B cell (primary cell): ENCODE data around the gene SCN1B. TPM values are rescaled to one million over a fixed set of nuclear protein-coding genes. Genes with fewer than 3 reads are reported as not detected.

Experiments used
- ATAC-seq: fragments of 200-7000 bp; cut with Tn5 transposase; one replicate; pipeline ENCODE4 v1.10.0; 2021; ENCODE audit warnings: low read depth, mild to moderate bottlenecking, moderate number of reproducible peaks, moderate library complexity
- CTCF ChIA-PET: fragments of 350-600 bp; sonication (Branson Sonifier 250); formaldehyde crosslinking; loops from one replicate; lab custom pipeline; 2021; ENCODE audit warnings: antibody characterized with exemption, inconsistent platforms; lab: Charles Lee
- POLR2A ChIA-PET: fragments of 350-600 bp; sonication (Branson Sonifier 250); formaldehyde crosslinking; loops from one replicate; lab custom pipeline; 2021; ENCODE audit warnings: antibody characterized with exemption; lab: Charles Lee
- DNase-seq: peaks from one replicate; pipeline ENCODE4 v3.0.0; 2013
- H2AFZ ChIP-seq: 2 replicates; pipeline ENCODE4 v1.6.1; 2012; ENCODE audit warnings: mild to moderate bottlenecking, low read depth, low read length; ENCODE audit not compliant: insufficient read depth, poor library complexity, severe bottlenecking
- H3K27ac ChIP-seq, 2 donors: 1 replicate in 1 of 2; 2 replicates in 1 of 2; pipeline ENCODE4 v1.5.1; 2012 to 2013; ENCODE audit warnings: low read length in 2 of 2, mild to moderate bottlenecking in 2 of 2, moderate library complexity in 1 of 2
- H3K27me3 ChIP-seq, 4 experiments: fragments of 200-600 bp in 1 of 4; sonication (generic) in 1 of 4; replicated peaks in 1 of 4; 1 replicate in 2 of 4; 2 replicates in 2 of 4; pipeline versions ENCODE4 v1.6.1 to v1.7.0; 2013 to 2016; ENCODE audit warnings: low read length in 3 of 4, mild to moderate bottlenecking in 2 of 4, mixed read lengths in 1 of 4, moderate library complexity in 1 of 4; ENCODE audit not compliant: insufficient read depth in 4 of 4, control insufficient read depth in 3 of 4; ENCODE audit errors: control extremely low read depth in 1 of 4
- H3K36me3 ChIP-seq, 2 experiments: replicated peaks in 1 of 2; 1 replicate in 1 of 2; 2 replicates in 1 of 2; pipeline versions ENCODE4 v1.6.1 to v1.7.1; 2013; ENCODE audit warnings: low read length in 1 of 2; ENCODE audit not compliant: insufficient read depth in 2 of 2, control insufficient read depth in 1 of 2; ENCODE audit errors: control extremely low read depth in 1 of 2, extremely low read depth in 1 of 2
- H3K4me1 ChIP-seq, 2 donors: fragments of 200-600 bp in 1 of 2; sonication (generic) in 1 of 2; 1 replicate in 1 of 2; 2 replicates in 1 of 2; pipeline versions ENCODE4 v1.5.1 to v1.6.1; 2013 to 2017; ENCODE audit warnings: low read length in 2 of 2; ENCODE audit not compliant: control insufficient read depth in 2 of 2, insufficient read depth in 2 of 2
- H3K4me2 ChIP-seq: replicated peaks from 2 replicates; pipeline ENCODE3; 2012; ENCODE audit warnings: mild to moderate bottlenecking, low read depth, low read length; ENCODE audit not compliant: poor library complexity, severe bottlenecking
- H3K4me3 ChIP-seq, 5 experiments: fragments of 200-600 bp in 1 of 5; sonication (generic) in 1 of 5; 1 replicate in 3 of 5; 2 replicates in 2 of 5; pipeline versions ENCODE4 v1.5.1 to v1.7.0; 2011 to 2016; ENCODE audit warnings: low read length in 4 of 5, mild to moderate bottlenecking in 4 of 5, low read depth in 2 of 5, control low read depth in 1 of 5, moderate library complexity in 1 of 5; ENCODE audit not compliant: insufficient read depth in 1 of 5; ENCODE audit errors: control extremely low read depth in 1 of 5, extremely low read depth in 1 of 5
- H3K79me2 ChIP-seq: fragments of 200-600 bp; sonication (generic); one replicate; pipeline ENCODE4 v1.6.0; 2016; ENCODE audit warnings: low read length; ENCODE audit not compliant: control insufficient read depth, insufficient read depth
- H3K9ac ChIP-seq: fragments of 200-600 bp; sonication (generic); 2 replicates; pipeline ENCODE4 v1.6.1; 2017; ENCODE audit warnings: mild to moderate bottlenecking, low read length, moderate library complexity
- H3K9me3 ChIP-seq, 3 donors: one replicate each; pipeline versions ENCODE4 v1.6.1 to v1.7.1; 2013; ENCODE audit warnings: low read length in 2 of 3; ENCODE audit not compliant: control insufficient read depth in 2 of 3, insufficient read depth in 1 of 3; ENCODE audit errors: control extremely low read depth in 1 of 3
- H4K20me1 ChIP-seq: 2 replicates; pipeline ENCODE4 v1.6.0; 2012; ENCODE audit warnings: mild to moderate bottlenecking, low read length; ENCODE audit not compliant: insufficient read depth, control insufficient read depth, poor library complexity, severe bottlenecking
- H3K27ac Mint-ChIP-seq: one replicate; pipeline ENCODE4 v1.8.0; 2021; ENCODE audit warnings: mixed read lengths
- H3K27me3 Mint-ChIP-seq: one replicate; pipeline ENCODE4 v1.8.0; 2021; ENCODE audit warnings: mixed read lengths
- H3K4me1 Mint-ChIP-seq: one replicate; pipeline ENCODE4 v1.8.0; 2021; ENCODE audit warnings: mixed read lengths
- H3K4me3 Mint-ChIP-seq: one replicate; pipeline ENCODE4 v1.8.0; 2021; ENCODE audit warnings: mixed read lengths
- H3K9me3 Mint-ChIP-seq: one replicate; pipeline ENCODE4 v1.8.0; 2022; ENCODE audit warnings: mixed read lengths; ENCODE audit not compliant: insufficient read depth
- EZH2 ChIP-seq: IDR thresholded peaks from 2 replicates; pipeline ENCODE4 v1.6.1; 2012; ENCODE audit warnings: borderline replicate concordance, low read depth, mild to moderate bottlenecking, moderate library complexity, low read length; ENCODE audit not compliant: insufficient read depth, poor library complexity, severe bottlenecking
- WGBS: methylation state at CpG from one replicate; pipeline ENCODE4 v1.1.5; 2013; ENCODE audit warnings: missing lambda C conversion rate; ENCODE audit not compliant: insufficient coverage; 5-methylcytosine and 5-hydroxymethylcytosine counted together
- intact Hi-C: fragments of 100-400 bp; cut with micrococcal nuclease; formaldehyde crosslinking; loops from one replicate; pipeline ENCODE4 v1.10.0; 2022
- polyA plus RNA-seq: library from polyadenylated mRNA; depleted of rRNA; stranded (reverse); fragments of >200 nt; gene quantifications from 2 replicates; pipeline ENCODE4 v1.2.3, GENCODE V29; 2012
- total RNA-seq, 2 donors: library from RNA; stranded (reverse); fragments of 120-200 nt in 1 of 2; gene quantifications; 1 replicate in 1 of 2; 2 replicates in 1 of 2; pipeline versions ENCODE4 v1.2.3 to v1.2.4, GENCODE V29; 2013 to 2022
- TF ChIP-seq, protein P1 (sequence below): fragments of 200-600 bp; IDR thresholded peaks from one replicate; pipeline ENCODE4 v1.8.0; 2022; ENCODE audit warnings: antibody characterized with exemption, mild to moderate bottlenecking

SCN1B gene
- total and polyA plus RNA-seq, 2 donors (not counting 1 experiment from before 2014, with no cell fraction given) = 0.52 to 0.72 TPM

DNA sequence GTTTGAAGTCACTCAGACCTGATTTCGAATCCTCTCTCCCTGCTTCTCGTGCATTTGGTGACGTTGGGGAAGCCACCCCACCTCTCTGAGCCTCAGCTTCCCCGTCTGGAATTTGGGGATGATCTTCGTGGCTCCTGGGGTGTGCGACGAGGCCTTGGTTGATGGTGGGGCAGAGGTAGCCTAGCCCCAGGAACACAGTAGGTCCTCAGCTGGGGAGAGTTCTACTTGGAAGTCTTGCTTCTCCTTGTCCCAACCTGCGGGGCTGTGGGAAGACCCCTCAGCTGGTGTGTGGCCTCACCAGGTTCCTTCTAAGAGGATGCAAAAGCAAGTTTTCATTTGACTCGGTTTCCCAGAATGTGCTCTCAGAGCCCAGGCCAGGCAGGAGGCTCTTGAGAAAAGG lies 24.4 kb downstream of the SCN1B start:
- Mint-ChIP-seq H3K9me3 (no peaks in the 10 kb centered on the region), H3K27me3 (peaks cover 9% of the 10 kb centered on the region), H3K4me1 (no peaks in the 10 kb centered on the region), H3K27ac (no peak overlapping the region), H3K4me3 (no peak overlapping the region)
- Histone ChIP-seq H4K20me1 (no peaks in the 10 kb centered on the region), H3K79me2 (no peaks in the 10 kb centered on the region), H3K36me3 (no peaks in the 10 kb centered on the region), H3K4me2 (no peak overlapping the region), H2AFZ (no peak overlapping the region), H3K27me3 (no peaks in the 10 kb centered on the region), H3K27ac (no peak overlapping the region), H3K4me1 (no peaks in the 10 kb centered on the region), H3K4me3 (no peak overlapping the region), H3K9ac (no peak overlapping the region), H3K9me3 (no peaks in the 10 kb centered on the region)
- CTCF ChIA-PET = interaction anchor here (0.6 to 2.6 kb wide), 6 partner anchors 10 to 162 kb away, joined by 3 to 16 read pairs (median 6); no protein-coding TSS in a partner anchor
- intact Hi-C loops = loop anchor here (5.0 kb wide), 1 partner anchor 38 kb away; no protein-coding TSS in a partner anchor
- POLR2A ChIA-PET = no interaction called here
- no peak for TF ChIP-seq EZH2
- TF ChIP-seq, protein P1, sequence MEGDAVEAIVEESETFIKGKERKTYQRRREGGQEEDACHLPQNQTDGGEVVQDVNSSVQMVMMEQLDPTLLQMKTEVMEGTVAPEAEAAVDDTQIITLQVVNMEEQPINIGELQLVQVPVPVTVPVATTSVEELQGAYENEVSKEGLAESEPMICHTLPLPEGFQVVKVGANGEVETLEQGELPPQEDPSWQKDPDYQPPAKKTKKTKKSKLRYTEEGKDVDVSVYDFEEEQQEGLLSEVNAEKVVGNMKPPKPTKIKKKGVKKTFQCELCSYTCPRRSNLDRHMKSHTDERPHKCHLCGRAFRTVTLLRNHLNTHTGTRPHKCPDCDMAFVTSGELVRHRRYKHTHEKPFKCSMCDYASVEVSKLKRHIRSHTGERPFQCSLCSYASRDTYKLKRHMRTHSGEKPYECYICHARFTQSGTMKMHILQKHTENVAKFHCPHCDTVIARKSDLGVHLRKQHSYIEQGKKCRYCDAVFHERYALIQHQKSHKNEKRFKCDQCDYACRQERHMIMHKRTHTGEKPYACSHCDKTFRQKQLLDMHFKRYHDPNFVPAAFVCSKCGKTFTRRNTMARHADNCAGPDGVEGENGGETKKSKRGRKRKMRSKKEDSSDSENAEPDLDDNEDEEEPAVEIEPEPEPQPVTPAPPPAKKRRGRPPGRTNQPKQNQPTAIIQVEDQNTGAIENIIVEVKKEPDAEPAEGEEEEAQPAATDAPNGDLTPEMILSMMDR = no peak
- 91% methylated on average over 8 of the region's 9 CpGs for WGBS
- no peak for ATAC-seq
- DNase-seq = no peak

GRCh38 chr19:35055715-35056179 lies 25.5 kb downstream of the SCN1B start:
- no peak for TF ChIP-seq EZH2
- TF ChIP-seq, protein P1 = peak; percentile 24
- Histone ChIP-seq H2AFZ (no peak overlapping the region), H3K9me3 (no peaks in the 10 kb centered on the region), H3K27ac (no peak overlapping the region), H3K36me3 (no peaks in the 10 kb centered on the region), H3K4me2 (no peak overlapping the region), H3K79me2 (no peaks in the 10 kb centered on the region), H4K20me1 (no peaks in the 10 kb centered on the region), H3K27me3 (no peaks in the 10 kb centered on the region), H3K9ac (no peak overlapping the region), H3K4me3 (no peak overlapping the region), H3K4me1 (no peaks in the 10 kb centered on the region)
- Mint-ChIP-seq H3K27ac (no peak overlapping the region), H3K9me3 (no peaks in the 10 kb centered on the region), H3K4me1 (no peaks in the 10 kb centered on the region), H3K4me3 (no peak overlapping the region), H3K27me3 (peaks cover 9% of the 10 kb centered on the region)
- CTCF ChIA-PET = interaction anchor here (0.5 to 2.6 kb wide), 9 partner anchors 9 to 1120 kb away, joined by 3 to 16 read pairs (median 4); no protein-coding TSS in a partner anchor
- 48% methylated on average over 3 of the region's 3 CpGs for WGBS
- intact Hi-C loops = loop anchor here (5.0 kb wide), 1 partner anchor 37 kb away; no protein-coding TSS in a partner anchor
- peak; percentile 43 for DNase-seq
- POLR2A ChIA-PET = no interaction called here
- peak; percentile 51 for ATAC-seq
